IMR-90 (cell line): ENCODE measurements around the gene DMRT2. TPM values are rescaled to one million over a fixed set of nuclear protein-coding genes. Genes with fewer than 3 reads are reported as not detected.

Source experiments
- ATAC-seq: fragments of 200-7000 bp; cut with Tn5 transposase; 2 replicates; pipeline ENCODE4 v1.9.1; 2020; ENCODE audit warnings: low read depth, mild to moderate bottlenecking, moderate library complexity
- BruUV-seq: library from RNA; stranded (reverse); fragments of 400-500 nt; replicated peaks from 2 replicates; lab custom pipeline; 2021; lab: Mats Ljungman, UMichigan
- CTCF ChIA-PET: fragments of 300-600 bp; formaldehyde crosslinking; extraction: SDS; loops from one replicate; lab custom pipeline; 2021; ENCODE audit warnings: antibody characterized with exemption; lab: Yijun Ruan, JAX
- POLR2A ChIA-PET: fragments of 300-600 bp; sonication (Branson Sonifier 250); formaldehyde crosslinking; loops from one replicate; lab custom pipeline; 2022; ENCODE audit warnings: antibody characterized with exemption; ENCODE audit not compliant: unreplicated experiment; lab: Charles Lee
- DNase-seq: peaks from one replicate; pipeline ENCODE4 v3.0.0; 2013
- H2AFZ ChIP-seq: replicated peaks from 2 replicates; pipeline ENCODE3; 2013; ENCODE audit warnings: low read length, mild to moderate bottlenecking; ENCODE audit not compliant: poor library complexity
- H2AK5ac ChIP-seq: 2 replicates; pipeline ENCODE4 v1.6.1; 2013; ENCODE audit warnings: low read depth, low read length, inconsistent platforms
- H2AK9ac ChIP-seq: replicated peaks from 2 replicates; pipeline ENCODE3; 2013; ENCODE audit warnings: mild to moderate bottlenecking, low read depth, low read length, moderate library complexity; ENCODE audit not compliant: poor library complexity
- H2BK120ac ChIP-seq: 2 replicates; pipeline ENCODE4 v1.6.1; 2013; ENCODE audit warnings: low read depth, low read length, inconsistent platforms
- H2BK15ac ChIP-seq: 3 replicates; pipeline ENCODE4 v1.6.1; 2013; ENCODE audit warnings: low read depth, low read length, inconsistent platforms
- H2BK20ac ChIP-seq: 2 replicates; pipeline ENCODE4 v1.6.1; 2013; ENCODE audit warnings: low read depth, mild to moderate bottlenecking, inconsistent platforms, low read length, moderate library complexity
- H2BK5ac ChIP-seq: 2 replicates; pipeline ENCODE4 v1.6.1; 2013; ENCODE audit warnings: mild to moderate bottlenecking, low read depth, low read length, inconsistent platforms; ENCODE audit not compliant: poor library complexity, severe bottlenecking
- H3K14ac ChIP-seq: replicated peaks from 2 replicates; pipeline ENCODE4 v1.6.1; 2013; ENCODE audit warnings: low read depth, low read length, inconsistent platforms
- H3K18ac ChIP-seq: 2 replicates; pipeline ENCODE4 v1.6.1; 2013; ENCODE audit warnings: low read depth, low read length, control low read depth
- H3K23ac ChIP-seq: 2 replicates; pipeline ENCODE4 v1.6.1; 2013; ENCODE audit warnings: low read depth, low read length, inconsistent platforms
- H3K27ac ChIP-seq: 2 replicates; pipeline ENCODE4 v1.5.1; 2013; ENCODE audit warnings: mild to moderate bottlenecking, control low read depth, low read length; ENCODE audit not compliant: insufficient read depth
- H3K27me3 ChIP-seq: 2 replicates; pipeline ENCODE4 v1.6.1; 2013; ENCODE audit warnings: low read length; ENCODE audit not compliant: control insufficient read depth, insufficient read depth
- H3K36me3 ChIP-seq: 2 replicates; pipeline ENCODE4 v1.6.1; 2013; ENCODE audit warnings: low read length, mixed read lengths; ENCODE audit not compliant: control insufficient read depth, insufficient read depth
- H3K4ac ChIP-seq: 2 replicates; pipeline ENCODE4 v1.6.1; 2013; ENCODE audit warnings: low read depth, low read length, inconsistent platforms
- H3K4me1 ChIP-seq: 2 replicates; pipeline ENCODE4 v1.6.1; 2013; ENCODE audit warnings: low read length, mixed read lengths; ENCODE audit not compliant: control insufficient read depth, insufficient read depth
- H3K4me2 ChIP-seq: 2 replicates; pipeline ENCODE4 v1.6.1; 2013; ENCODE audit warnings: low read depth, mild to moderate bottlenecking, control low read depth, low read length, moderate library complexity
- H3K4me3 ChIP-seq: 2 replicates; pipeline ENCODE4 v1.5.1; 2013; ENCODE audit warnings: low read depth, mild to moderate bottlenecking, control low read depth, low read length, moderate library complexity; ENCODE audit not compliant: insufficient read depth
- H3K56ac ChIP-seq: 2 replicates; pipeline ENCODE4 v1.6.1; 2013; ENCODE audit warnings: low read length, inconsistent platforms; ENCODE audit not compliant: insufficient read depth; ENCODE audit errors: extremely low read depth
- H3K79me1 ChIP-seq, 2 experiments: 2 replicates each; pipeline ENCODE4 v1.6.1; 2013; ENCODE audit warnings: low read length in 2 of 2, inconsistent platforms in 1 of 2, low read depth in 1 of 2
- H3K9ac ChIP-seq: 2 replicates; pipeline ENCODE4 v1.6.1; 2013; ENCODE audit warnings: low read depth, low read length, control low read depth
- H3K9me1 ChIP-seq: 2 replicates; pipeline ENCODE4 v1.6.1; 2013; ENCODE audit warnings: low read length, inconsistent platforms; ENCODE audit not compliant: insufficient read depth
- H3K9me3 ChIP-seq: 2 replicates; pipeline ENCODE4 v1.6.1; 2013; ENCODE audit warnings: low read length; ENCODE audit not compliant: control insufficient read depth, insufficient read depth
- H4K20me1 ChIP-seq: 2 replicates; pipeline ENCODE4 v1.6.1; 2013; ENCODE audit warnings: low read length, inconsistent platforms; ENCODE audit not compliant: insufficient read depth
- H4K5ac ChIP-seq: 2 replicates; pipeline ENCODE4 v1.6.1; 2013; ENCODE audit warnings: mild to moderate bottlenecking, low read depth, low read length, control low read depth
- H4K8ac ChIP-seq, 2 experiments: 2 replicates each; pipeline ENCODE4 v1.6.1; 2013; ENCODE audit warnings: low read depth in 2 of 2, low read length in 2 of 2, control low read depth in 1 of 2, inconsistent platforms in 1 of 2
- H4K91ac ChIP-seq: 2 replicates; pipeline ENCODE4 v1.6.1; 2013; ENCODE audit warnings: low read depth, low read length, inconsistent platforms; ENCODE audit not compliant: insufficient read depth
- CEBPB ChIP-seq: IDR thresholded peaks from 2 replicates; pipeline ENCODE4 v1.6.1; 2012; ENCODE audit warnings: low read depth, low read length, improper control_type of control experiment
- CHD1 ChIP-seq: IDR thresholded peaks from 2 replicates; pipeline ENCODE4 v1.6.1; 2012; ENCODE audit warnings: low read depth, low read length, improper control_type of control experiment
- CTCF ChIP-seq: conservative IDR thresholded peaks from 2 replicates; pipeline ENCODE4 v1.5.1; 2012; ENCODE audit warnings: mild to moderate bottlenecking, low read depth, low read length, improper control_type of control experiment
- ELK1 ChIP-seq: fragments of 150-350 bp; IDR thresholded peaks from 2 replicates; pipeline ENCODE4 v1.6.1; 2016; ENCODE audit warnings: low read depth, mild to moderate bottlenecking, low read length, moderate library complexity, borderline replicate concordance
- FOS ChIP-seq: fragments of 150-350 bp; IDR thresholded peaks from 2 replicates; pipeline ENCODE4 v1.6.1; 2016; ENCODE audit warnings: low read depth, low read length
- MAZ ChIP-seq: IDR thresholded peaks from 2 replicates; pipeline ENCODE4 v1.6.1; 2012; ENCODE audit warnings: low read depth, mild to moderate bottlenecking, low read length, improper control_type of control experiment, moderate library complexity, borderline replicate concordance
- MXI1 ChIP-seq: IDR thresholded peaks from 2 replicates; pipeline ENCODE4 v1.6.1; 2012; ENCODE audit warnings: low read depth, mild to moderate bottlenecking, low read length, moderate library complexity, borderline replicate concordance
- NFE2L2 ChIP-seq: fragments of 150-350 bp; IDR thresholded peaks from 2 replicates; pipeline ENCODE4 v1.6.1; 2016; ENCODE audit warnings: low read depth, mild to moderate bottlenecking, low read length
- RAD21 ChIP-seq: IDR thresholded peaks from 2 replicates; pipeline ENCODE4 v1.6.1; 2012; ENCODE audit warnings: low read length, improper control_type of control experiment
- RCOR1 ChIP-seq: IDR thresholded peaks from 2 replicates; pipeline ENCODE4 v1.6.1; 2012; ENCODE audit warnings: mild to moderate bottlenecking, low read length, improper control_type of control experiment; ENCODE audit not compliant: insufficient replicate concordance
- RFX5 ChIP-seq: IDR thresholded peaks from 2 replicates; pipeline ENCODE4 v1.8.0; 2012; ENCODE audit warnings: low read depth, mild to moderate bottlenecking, low read length, moderate library complexity
- SMC3 ChIP-seq: fragments of 150-350 bp; IDR thresholded peaks from 2 replicates; pipeline ENCODE4 v1.6.1; 2016; ENCODE audit warnings: low read depth, mild to moderate bottlenecking, antibody characterized with exemption, low read length, moderate library complexity
- USF2 ChIP-seq: fragments of 150-350 bp; IDR thresholded peaks from 2 replicates; pipeline ENCODE4 v1.6.1; 2017; ENCODE audit warnings: mild to moderate bottlenecking, antibody characterized with exemption, low read length, low read depth
- WGBS, 2 experiments: methylation state at CpG; one replicate each; pipeline versions ENCODE4 v1.1.5 to v1.1.7; 2013; ENCODE audit warnings: missing lambda C conversion rate in 2 of 2; ENCODE audit not compliant: insufficient read length in 1 of 2; ENCODE audit errors: extremely low coverage in 2 of 2; 5-methylcytosine and 5-hydroxymethylcytosine counted together
- dilution Hi-C: fragments of 300-500 bp; cut with HindIII; formaldehyde crosslinking; loops from one replicate; pipeline ENCODE4 v1.14.3; 2018; ENCODE audit warnings: low sequenced_read_pairs; ENCODE audit not compliant: unreplicated experiment
- in situ Hi-C: fragments of 300-500 bp; cut with MboI; formaldehyde crosslinking; loops from 3 replicates; pipeline ENCODE4 v1.14.3; 2019; ENCODE audit warnings: low sequenced_read_pairs, inconsistent platforms, mixed read lengths
- intact Hi-C: fragments of 100-400 bp; cut with micrococcal nuclease; formaldehyde crosslinking; loops from 2 replicates; pipeline ENCODE4 v1.10.0; 2022
- polyA plus RNA-seq, 3 experiments: library from polyadenylated mRNA; depleted of rRNA; stranded (reverse); fragments of >200 nt; gene quantifications; 2 replicates each; pipeline ENCODE4 v1.2.3, GENCODE V29; 2012; ENCODE audit warnings: low replicate concordance in 1 of 3
- total RNA-seq: library from RNA; depleted of rRNA; stranded (reverse); fragments of >200 nt; gene quantifications from 2 replicates; pipeline ENCODE4 v1.2.3, GENCODE V29; 2012

DMRT2 gene
- total and polyA plus RNA-seq, 2 of the 4 experiments (the other 2 are of a cell fraction) = not detected

- Histone ChIP-seq H4K5ac (no peak overlapping the region), H2AK9ac (no peak overlapping the region), H3K18ac (no peak overlapping the region), H4K8ac (no peak overlapping the region), H3K23ac (no peak overlapping the region), H2AK5ac (no peak overlapping the region), H2BK120ac (no peak overlapping the region), H2BK20ac (no peak overlapping the region), H3K4ac (no peak overlapping the region), H4K20me1 (no peaks in the 10 kb centered on the region), H3K79me1 (no peaks in the 10 kb centered on the region), H3K36me3 (no peaks in the 10 kb centered on the region), H4K91ac (no peak overlapping the region), H3K9me1 (no peaks in the 10 kb centered on the region), H3K4me3 (no peak overlapping the region), H2AFZ (no peak overlapping the region), H3K27me3 (no peaks in the 10 kb centered on the region), H2BK5ac (no peak overlapping the region), H3K27ac (no peak overlapping the region), H3K14ac (no peak overlapping the region), H2BK15ac (no peak overlapping the region), H3K4me1 (no peaks in the 10 kb centered on the region), H3K56ac (no peak overlapping the region), H3K9me3 (no peaks in the 10 kb centered on the region), H3K9ac (no peak overlapping the region), H3K4me2 (no peak overlapping the region)
- no CpG with 5 or more reads among the region's 4 CpGs for WGBS, 2 experiments
- no peak for ATAC-seq
- dilution Hi-C loops = no loop called here
- TF ChIP-seq ELK1 (no peak), MAZ (no peak), USF2 (no peak), CTCF (no peak), RFX5 (no peak), NFE2L2 (no peak), CHD1 (no peak), FOS (no peak), RAD21 (no peak), SMC3 (no peak), RCOR1 (no peak), CEBPB (no peak), MXI1 (no peak)
- intact Hi-C loops = no loop called here
- in situ Hi-C loops = no loop called here
- no TSS peak for BruUV-seq
- CTCF ChIA-PET = no interaction called here
- POLR2A ChIA-PET = no interaction called here
- no peak for DNase-seq
Observed at GRCh38 chr9:1014225-1014624, 35.9 kb upstream of the DMRT2 start.
